GM12878 (cell line): ENCODE data around the gene ZSWIM5. TPM values are rescaled to one million over a fixed set of nuclear protein-coding genes. Genes with fewer than 3 reads are reported as not detected.

ENCODE experiments used
- ATAC-seq: fragments of 200-7000 bp; cut with Tn5 transposase; 3 replicates; pipeline ENCODE4 v1.9.1; 2020; ENCODE audit warnings: mild to moderate bottlenecking, moderate library complexity
- BruUV-seq: library from RNA; stranded (reverse); fragments of 400-500 nt; replicated peaks from 2 replicates; lab custom pipeline; 2021; lab: Mats Ljungman, UMichigan
- CTCF ChIA-PET: fragments of 300-600 bp; sonication (Branson Sonifier 250); formaldehyde crosslinking; extraction: SDS; loops from one replicate; lab custom pipeline; 2021; ENCODE audit warnings: inconsistent platforms; lab: Yijun Ruan, JAX
- POLR2A ChIA-PET: fragments of 350-600 bp; formaldehyde crosslinking; extraction: SDS; loops from one replicate; lab custom pipeline; 2021; ENCODE audit warnings: inconsistent platforms; lab: Charles Lee
- RAD21 ChIA-PET: fragments of 300-600 bp; sonication (Branson Sonifier 250); formaldehyde crosslinking; loops from one replicate; lab custom pipeline; 2023; ENCODE audit warnings: antibody characterized with exemption; ENCODE audit not compliant: unreplicated experiment; lab: Charles Lee
- SMC1A ChIA-PET: fragments of 300-600 bp; sonication (Branson Sonifier 250); formaldehyde crosslinking; loops from one replicate; lab custom pipeline; 2023; ENCODE audit not compliant: unreplicated experiment, uncharacterized antibody; lab: Charles Lee
- DNase-seq: peaks from one replicate; pipeline ENCODE4 v3.0.0-alpha.2; 2011; ENCODE audit warnings: low read depth, low spot score
- FAIRE-seq: peaks from 3 replicates; lab custom pipeline; 2011; peaks lifted over from hg19 to GRCh38; lab: Jason Lieb, UNC
- H2AFZ ChIP-seq: 2 replicates; pipeline ENCODE4 v1.6.0; 2011; ENCODE audit warnings: low read depth, low read length, control low read depth; ENCODE audit not compliant: control insufficient read depth
- H3K27ac ChIP-seq: 2 replicates; pipeline ENCODE4 v1.5.1; 2011; ENCODE audit warnings: control low read depth; ENCODE audit not compliant: control insufficient read depth, insufficient read depth
- H3K27me3 ChIP-seq, 2 experiments: replicated peaks in 1 of 2; 2 replicates each; pipeline versions ENCODE4 v1.6.0 to v1.6.1; 2011; ENCODE audit warnings: low read length in 1 of 2; ENCODE audit not compliant: control insufficient read depth in 2 of 2, insufficient read depth in 2 of 2
- H3K36me3 ChIP-seq, 2 experiments: 2 replicates each; pipeline ENCODE4 v1.5.1; 2011; ENCODE audit warnings: low read length in 1 of 2; ENCODE audit not compliant: control insufficient read depth in 2 of 2, insufficient read depth in 2 of 2
- H3K4me1 ChIP-seq: 2 replicates; pipeline ENCODE4 v1.6.1; 2011; ENCODE audit warnings: mild to moderate bottlenecking, low read length, moderate library complexity, mixed read lengths; ENCODE audit not compliant: control insufficient read depth, insufficient read depth
- H3K4me2 ChIP-seq: 2 replicates; pipeline ENCODE4 v1.6.0; 2011; ENCODE audit warnings: control low read depth; ENCODE audit not compliant: control insufficient read depth, insufficient read depth
- H3K4me3 ChIP-seq: fragments of 200-600 bp; sonication (generic); 2 replicates; pipeline ENCODE4 v1.5.1; 2016
- H3K79me2 ChIP-seq: 2 replicates; pipeline ENCODE4 v1.6.0; 2011; ENCODE audit warnings: low read length; ENCODE audit not compliant: control insufficient read depth, insufficient read depth
- H3K9ac ChIP-seq: 2 replicates; pipeline ENCODE4 v1.8.0; 2011; ENCODE audit warnings: low read length, control low read depth, mixed read lengths; ENCODE audit not compliant: control insufficient read depth, insufficient read depth
- H3K9me3 ChIP-seq: replicated peaks from 3 replicates; pipeline ENCODE4 v1.5.1; 2011; ENCODE audit warnings: mild to moderate bottlenecking, low read length; ENCODE audit not compliant: control insufficient read depth, insufficient read depth
- H4K20me1 ChIP-seq: 2 replicates; pipeline ENCODE4 v1.6.0; 2011; ENCODE audit not compliant: control insufficient read depth, insufficient read depth
- BCL11A ChIP-seq: IDR thresholded peaks from 2 replicates; pipeline ENCODE4 v1.6.1; 2011; ENCODE audit warnings: low read depth, low read length
- BRCA1 ChIP-seq: IDR thresholded peaks from 2 replicates; pipeline ENCODE4 v1.6.1; 2011; ENCODE audit warnings: low read depth, low read length, improper control_type of control experiment
- ETV6 ChIP-seq, 2 experiments: fragments of 450-650 bp in 1 of 2; IDR thresholded peaks in 1 of 2; conservative IDR thresholded peaks in 1 of 2; 2 replicates each; pipeline ENCODE4 v1.6.1; 2014; ENCODE audit warnings: antibody characterized with exemption in 1 of 2, borderline replicate concordance in 1 of 2, low read depth in 1 of 2, mild to moderate bottlenecking in 1 of 2, moderate library complexity in 1 of 2
- PAX5 ChIP-seq: IDR thresholded peaks from 2 replicates; pipeline ENCODE4 v1.6.1; 2011; ENCODE audit warnings: low read depth, low read length, borderline replicate concordance
- POLR2AphosphoS5 ChIP-seq: IDR thresholded peaks from 2 replicates; pipeline ENCODE4 v1.6.1; 2011; ENCODE audit warnings: mild to moderate bottlenecking, low read length, inconsistent platforms
- RBBP5 ChIP-seq: fragments of 200-600 bp; sonication (generic); conservative IDR thresholded peaks from 2 replicates; pipeline ENCODE4 v1.6.1; 2016
- RELA ChIP-seq: fragments of 450-650 bp; IDR thresholded peaks from 2 replicates; pipeline ENCODE4 v1.8.0; 2014; ENCODE audit warnings: borderline replicate concordance; ENCODE audit not compliant: partially characterized antibody
- RFX5 ChIP-seq: IDR thresholded peaks from 2 replicates; pipeline ENCODE4 v1.6.1; 2011; ENCODE audit warnings: low read depth, low read length, improper control_type of control experiment
- ZSCAN29 ChIP-seq: fragments of 450-650 bp; IDR thresholded peaks from 2 replicates; pipeline ENCODE4 v1.6.1; 2017; ENCODE audit warnings: mild to moderate bottlenecking, moderate library complexity
- WGBS: methylation state at CpG from one replicate; pipeline ENCODE4 v1.1.6; 2016; ENCODE audit warnings: low lambda C conversion rate; ENCODE audit not compliant: insufficient replicate concordance, insufficient coverage; ENCODE audit errors: missing lambda C conversion rate; 5-methylcytosine and 5-hydroxymethylcytosine counted together
- in situ Hi-C: fragments of 300-500 bp; cut with MboI; formaldehyde crosslinking; loops from 9 replicates; pipeline ENCODE4 v1.14.3; 2018; ENCODE audit warnings: mixed read lengths
- intact Hi-C: fragments of 100-400 bp; cut with micrococcal nuclease; formaldehyde crosslinking; loops from one replicate; pipeline ENCODE4 v1.14.2; 2022; ENCODE audit not compliant: unreplicated experiment
- polyA plus RNA-seq, 11 experiments: library from polyadenylated mRNA; depleted of rRNA in 4 of 11; unstranded in 6 of 11; stranded (reverse) in 5 of 11; fragments of >200 nt; fragmentation: Nextera tagmentation in 4 of 11; fragmentation: Illumina TruSeq in 1 of 11; extraction: Ambion mirVana in 4 of 11; extraction: Trizol in 1 of 11; gene quantifications; 1 replicate in 1 of 11; 2 replicates in 10 of 11; pipeline versions ENCODE4 v1.2.1 to v1.2.3, GENCODE V29; 2011 to 2016; ENCODE audit warnings: inconsistent platforms in 2 of 11, missing spikeins in 2 of 11, low read depth in 1 of 11
- total RNA-seq, 4 experiments: library from RNA; depleted of rRNA in 3 of 4; stranded (reverse); fragments of >200 nt in 3 of 4; fragmentation: Illumina TruSeq in 1 of 4; extraction: Trizol in 1 of 4; gene quantifications; 2 replicates each; pipeline versions ENCODE4 v1.2.1 to v1.2.3, GENCODE V29; 2013 to 2021
- TF ChIP-seq, protein P1 (sequence below): fragments of 450-650 bp; formaldehyde crosslinking; IDR thresholded peaks from 2 replicates; pipeline ENCODE4 v1.5.0; 2022; ENCODE audit warnings: mild to moderate bottlenecking, missing genetic modification characterization
- TF ChIP-seq, protein P2 (sequence below): fragments of 450-650 bp; formaldehyde crosslinking; IDR thresholded peaks from 2 replicates; pipeline ENCODE4 v1.4.0; 2020; ENCODE audit warnings: mild to moderate bottlenecking, moderate library complexity
- TF ChIP-seq, protein P3 (sequence below): fragments of 150-350 bp; IDR thresholded peaks from 2 replicates; pipeline ENCODE4 v1.6.1; 2014; ENCODE audit warnings: mild to moderate bottlenecking, low read depth, low read length

The ZSWIM5 gene
- total and polyA plus RNA-seq, 10 of the 15 experiments (the other 5 are each of a cell fraction or from before 2014, with no cell fraction given) = 0.07 to 0.97 (median 0.34) TPM; not detected in 1

DNA sequence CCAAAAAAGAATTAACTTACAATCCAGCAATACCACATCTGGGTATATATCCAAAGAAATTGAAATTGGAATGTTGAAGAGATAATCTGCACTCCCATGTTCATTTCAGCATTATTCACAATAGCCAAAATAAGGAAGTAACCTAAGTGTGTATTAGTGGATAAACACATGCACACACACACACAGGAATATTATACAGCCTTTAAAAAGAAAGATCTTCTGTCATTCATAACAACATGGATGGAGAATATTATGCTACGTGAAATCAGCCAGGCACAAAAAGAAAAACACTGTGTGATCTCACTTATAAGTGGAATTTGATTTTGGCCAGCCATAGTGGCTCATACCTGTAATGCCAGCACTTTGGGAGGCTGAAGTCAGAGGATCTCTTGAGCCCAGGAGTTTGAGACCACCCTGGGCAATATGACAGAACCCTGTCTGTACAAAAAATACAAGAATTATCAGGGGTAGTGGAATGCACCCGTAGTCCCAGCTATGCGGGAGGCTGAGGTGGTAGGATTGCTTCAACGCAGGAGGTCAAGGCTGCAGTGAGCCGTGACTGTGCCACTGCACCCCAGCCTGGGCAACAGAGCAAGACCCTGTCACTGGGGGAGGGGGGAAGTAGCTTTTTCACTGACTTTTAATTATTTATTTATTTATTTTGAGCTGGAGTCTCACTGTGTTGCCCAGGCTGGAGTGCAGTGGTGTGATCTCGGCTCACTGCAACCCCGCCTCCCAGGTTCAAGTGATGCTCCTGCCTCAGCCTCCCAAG is 210.8 kb downstream of the ZSWIM5 start (continued):
- no peak for TF ChIP-seq ETV6 (conservative IDR thresholded peaks at IDR 0.05 in 1 of 2, IDR thresholded peaks at IDR 0.05 in 1 of 2; ENCODE audit: borderline replicate concordance in 1 of 2, low read depth in 1 of 2)
- TF ChIP-seq, protein P1, sequence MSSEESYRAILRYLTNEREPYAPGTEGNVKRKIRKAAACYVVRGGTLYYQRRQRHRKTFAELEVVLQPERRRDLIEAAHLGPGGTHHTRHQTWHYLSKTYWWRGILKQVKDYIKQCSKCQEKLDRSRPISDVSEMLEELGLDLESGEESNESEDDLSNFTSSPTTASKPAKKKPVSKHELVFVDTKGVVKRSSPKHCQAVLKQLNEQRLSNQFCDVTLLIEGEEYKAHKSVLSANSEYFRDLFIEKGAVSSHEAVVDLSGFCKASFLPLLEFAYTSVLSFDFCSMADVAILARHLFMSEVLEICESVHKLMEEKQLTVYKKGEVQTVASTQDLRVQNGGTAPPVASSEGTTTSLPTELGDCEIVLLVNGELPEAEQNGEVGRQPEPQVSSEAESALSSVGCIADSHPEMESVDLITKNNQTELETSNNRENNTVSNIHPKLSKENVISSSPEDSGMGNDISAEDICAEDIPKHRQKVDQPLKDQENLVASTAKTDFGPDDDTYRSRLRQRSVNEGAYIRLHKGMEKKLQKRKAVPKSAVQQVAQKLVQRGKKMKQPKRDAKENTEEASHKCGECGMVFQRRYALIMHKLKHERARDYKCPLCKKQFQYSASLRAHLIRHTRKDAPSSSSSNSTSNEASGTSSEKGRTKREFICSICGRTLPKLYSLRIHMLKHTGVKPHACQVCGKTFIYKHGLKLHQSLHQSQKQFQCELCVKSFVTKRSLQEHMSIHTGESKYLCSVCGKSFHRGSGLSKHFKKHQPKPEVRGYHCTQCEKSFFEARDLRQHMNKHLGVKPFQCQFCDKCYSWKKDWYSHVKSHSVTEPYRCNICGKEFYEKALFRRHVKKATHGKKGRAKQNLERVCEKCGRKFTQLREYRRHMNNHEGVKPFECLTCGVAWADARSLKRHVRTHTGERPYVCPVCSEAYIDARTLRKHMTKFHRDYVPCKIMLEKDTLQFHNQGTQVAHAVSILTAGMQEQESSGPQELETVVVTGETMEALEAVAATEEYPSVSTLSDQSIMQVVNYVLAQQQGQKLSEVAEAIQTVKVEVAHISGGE = no peak
- no peak for TF ChIP-seq RELA
- no peak for TF ChIP-seq BCL11A

DNA sequence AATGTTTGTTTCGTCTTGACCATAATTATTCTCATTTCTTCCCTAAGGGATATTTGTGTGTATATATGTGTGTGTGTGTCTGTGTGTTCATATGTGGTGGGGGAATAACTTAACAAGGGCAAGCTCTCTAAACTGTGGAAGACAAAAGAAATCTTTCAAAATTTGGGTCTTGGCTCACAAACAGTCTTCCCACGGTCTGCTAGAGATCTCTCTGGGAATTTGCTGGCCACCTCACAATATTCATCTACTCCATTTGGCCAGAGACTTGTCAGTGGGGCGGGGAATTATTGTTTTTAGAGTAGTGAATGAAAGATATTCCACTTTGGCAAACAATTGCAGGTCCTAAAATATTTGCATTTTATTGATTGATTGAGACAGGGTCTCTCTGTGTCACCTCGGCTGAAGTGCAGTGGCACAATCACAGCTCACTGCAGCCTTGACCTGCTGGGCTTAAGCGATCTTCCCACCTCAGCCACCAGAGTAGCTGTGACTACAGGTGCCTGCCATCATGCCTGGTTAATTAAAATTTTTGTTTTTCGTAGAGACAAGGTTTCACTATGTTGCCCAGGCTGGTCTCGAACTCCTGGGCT is 212.0 kb downstream of the ZSWIM5 start:
- in situ Hi-C loops = no loop called here
- Histone ChIP-seq H3K79me2 (no peaks in the 10 kb centered on the region), H3K4me2 (no peak overlapping the region), H3K9me3 (no peaks in the 10 kb centered on the region), H3K27me3 (no peaks in the 10 kb centered on the region), H3K4me1 (no peaks in the 10 kb centered on the region), H2AFZ (no peak overlapping the region), H4K20me1 (no peaks in the 10 kb centered on the region), H3K9ac (no peak overlapping the region), H3K4me3 (no peak overlapping the region), H3K27ac (no peak overlapping the region), H3K36me3 (no peaks in the 10 kb centered on the region)
- ATAC-seq = no peak
- ChIA-PET SMC1A (no interaction called here), RAD21 (no interaction called here), POLR2A (no interaction called here), CTCF (no interaction called here)
- no TSS peak for BruUV-seq
- whole genome bisulfite sequencing = 43% methylated on average over 7 of the region's 7 CpGs
- no peak for FAIRE-seq
- intact Hi-C loops = no loop called here
- no peak for DNase-seq
- TF ChIP-seq RFX5 (no peak), RBBP5 (no peak), ZSCAN29 (no peak), POLR2AphosphoS5 (no peak), BRCA1 (no peak), PAX5 (no peak)
- TF ChIP-seq, protein P2, sequence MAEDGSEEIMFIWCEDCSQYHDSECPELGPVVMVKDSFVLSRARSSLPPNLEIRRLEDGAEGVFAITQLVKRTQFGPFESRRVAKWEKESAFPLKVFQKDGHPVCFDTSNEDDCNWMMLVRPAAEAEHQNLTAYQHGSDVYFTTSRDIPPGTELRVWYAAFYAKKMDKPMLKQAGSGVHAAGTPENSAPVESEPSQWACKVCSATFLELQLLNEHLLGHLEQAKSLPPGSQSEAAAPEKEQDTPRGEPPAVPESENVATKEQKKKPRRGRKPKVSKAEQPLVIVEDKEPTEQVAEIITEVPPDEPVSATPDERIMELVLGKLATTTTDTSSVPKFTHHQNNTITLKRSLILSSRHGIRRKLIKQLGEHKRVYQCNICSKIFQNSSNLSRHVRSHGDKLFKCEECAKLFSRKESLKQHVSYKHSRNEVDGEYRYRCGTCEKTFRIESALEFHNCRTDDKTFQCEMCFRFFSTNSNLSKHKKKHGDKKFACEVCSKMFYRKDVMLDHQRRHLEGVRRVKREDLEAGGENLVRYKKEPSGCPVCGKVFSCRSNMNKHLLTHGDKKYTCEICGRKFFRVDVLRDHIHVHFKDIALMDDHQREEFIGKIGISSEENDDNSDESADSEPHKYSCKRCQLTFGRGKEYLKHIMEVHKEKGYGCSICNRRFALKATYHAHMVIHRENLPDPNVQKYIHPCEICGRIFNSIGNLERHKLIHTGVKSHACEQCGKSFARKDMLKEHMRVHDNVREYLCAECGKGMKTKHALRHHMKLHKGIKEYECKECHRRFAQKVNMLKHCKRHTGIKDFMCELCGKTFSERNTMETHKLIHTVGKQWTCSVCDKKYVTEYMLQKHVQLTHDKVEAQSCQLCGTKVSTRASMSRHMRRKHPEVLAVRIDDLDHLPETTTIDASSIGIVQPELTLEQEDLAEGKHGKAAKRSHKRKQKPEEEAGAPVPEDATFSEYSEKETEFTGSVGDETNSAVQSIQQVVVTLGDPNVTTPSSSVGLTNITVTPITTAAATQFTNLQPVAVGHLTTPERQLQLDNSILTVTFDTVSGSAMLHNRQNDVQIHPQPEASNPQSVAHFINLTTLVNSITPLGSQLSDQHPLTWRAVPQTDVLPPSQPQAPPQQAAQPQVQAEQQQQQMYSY (CRISPR knock-in tag) = no peak
- TF ChIP-seq, protein P3, sequence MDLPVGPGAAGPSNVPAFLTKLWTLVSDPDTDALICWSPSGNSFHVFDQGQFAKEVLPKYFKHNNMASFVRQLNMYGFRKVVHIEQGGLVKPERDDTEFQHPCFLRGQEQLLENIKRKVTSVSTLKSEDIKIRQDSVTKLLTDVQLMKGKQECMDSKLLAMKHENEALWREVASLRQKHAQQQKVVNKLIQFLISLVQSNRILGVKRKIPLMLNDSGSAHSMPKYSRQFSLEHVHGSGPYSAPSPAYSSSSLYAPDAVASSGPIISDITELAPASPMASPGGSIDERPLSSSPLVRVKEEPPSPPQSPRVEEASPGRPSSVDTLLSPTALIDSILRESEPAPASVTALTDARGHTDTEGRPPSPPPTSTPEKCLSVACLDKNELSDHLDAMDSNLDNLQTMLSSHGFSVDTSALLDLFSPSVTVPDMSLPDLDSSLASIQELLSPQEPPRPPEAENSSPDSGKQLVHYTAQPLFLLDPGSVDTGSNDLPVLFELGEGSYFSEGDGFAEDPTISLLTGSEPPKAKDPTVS = no peak
